ENCODE measurements around the gene UNC45A.
"Not testable (repeated sequence)": the region's sequence is repeated elsewhere in the genome, so short reads cannot be mapped to it uniquely, and the experiment has no call there.

The UNC45A gene

GRCh38 chr15:90916461-90916860, 18.6 kb upstream of the UNC45A start:
- no peak for DNase-seq

GRCh38 chr15:90917569-90917968, 17.5 kb upstream of the UNC45A start:
- no peak for DNase-seq

GRCh38 chr15:90918034-90918788, 16.9 kb upstream of the UNC45A start:
- no peak for DNase-seq

GRCh38 chr15:90918835-90919234, 16.2 kb upstream of the UNC45A start:
- no peak for DNase-seq

- no peak for DNase-seq
These were observed 13.2 kb upstream of the UNC45A start for GRCh38 chr15:90921887-90922286.

- not testable (repeated sequence) for DNase-seq
These were observed 12.3 kb upstream of the UNC45A start for GRCh38 chr15:90922712-90923322.

- DNase-seq, result peak in 1 of 2 experiments; percentile 15
These were observed 10.7 kb upstream of the UNC45A start for GRCh38 chr15:90924375-90924774.

GRCh38 chr15:90926766-90927165, 8.3 kb upstream of the UNC45A start:
- DNase-seq, result not testable (repeated sequence)

GRCh38 chr15:90928106-90928505, 7.0 kb upstream of the UNC45A start:
- not testable (repeated sequence) for DNase-seq

- no peak for DNase-seq
These were observed 5.7 kb upstream of the UNC45A start for GRCh38 chr15:90929246-90930019.

GRCh38 chr15:90930861-90931574, 4.1 kb upstream of the UNC45A start:
- DNase-seq, result peak; percentile 91 to 93

GRCh38 chr15:90931575-90931827, 3.6 kb upstream of the UNC45A start:
- no peak for DNase-seq

GRCh38 chr15:90931828-90932659, 3.0 kb upstream of the UNC45A start, which contains the start of gene HDDC3:
Gene HDDC3, minus strand, starts transcription at chr15:90932549. Its CDS starts 9 bp downstream, at chr15:90932540.
- peak; percentile 94 to 95 for DNase-seq

- no peak for DNase-seq
These were observed 2.5 kb upstream of the UNC45A start for GRCh38 chr15:90932660-90932991.

GRCh38 chr15:90933301-90933700, 1.8 kb upstream of the UNC45A start:
- DNase-seq, result no peak

- DNase-seq, result peak; percentile 83 to 92
These were observed 683 bp upstream of the UNC45A start for GRCh38 chr15:90934256-90934948.

- DNase-seq, result no peak
These were observed 1.7 kb downstream of the UNC45A start for GRCh38 chr15:90936823-90937222.

GRCh38 chr15:90938261-90938660, 3.2 kb downstream of the UNC45A start:
- no peak for DNase-seq

GRCh38 chr15:90939756-90940155, 4.7 kb downstream of the UNC45A start:
- DNase-seq, result no peak

- DNase-seq, result no peak
These were observed 6.0 kb downstream of the UNC45A start for GRCh38 chr15:90941038-90941437.

- DNase-seq, result no peak
These were observed 7.5 kb downstream of the UNC45A start for GRCh38 chr15:90942354-90943120.

All from NCI-H524 (cell line).